ENCODE measurements around the gene OSER1. TPM values are rescaled to one million over a fixed set of nuclear protein-coding genes. Genes with fewer than 3 reads are reported as not detected.

Gene OSER1
- total RNA-seq, 1 experiment from 2014 or later: 34.8 TPM

GRCh38 chr20:44181611-44182010 is 29.0 kb downstream of the OSER1 start:
- CTCF ChIA-PET: no interaction called here

GRCh38 chr20:44180814-44181213 is 29.8 kb downstream of the OSER1 start:
- CTCF ChIA-PET: no interaction called here

More at GRCh38 chr20:44181611-44182010, 29.0 kb downstream of the OSER1 start:
- ATAC-seq (no peak), DNase-seq (no peak)
- no peak overlapping the region for H3K9ac ChIP-seq (ENCODE audit: low read length)
- H3K9me3 ChIP-seq (ENCODE audit: low read length): no peaks in the 10 kb centered on the region
- BruUV-seq (replicated peaks): no TSS peak
- H2AFZ ChIP-seq (ENCODE audit: low read length): no peak overlapping the region
- H3K9me2 ChIP-seq (replicated peaks; ENCODE audit: low read length): no peaks in the 10 kb centered on the region
- POLR2A ChIA-PET (ENCODE audit: unreplicated experiment): no interaction called here
- no peak overlapping the region for H3K4me3 ChIP-seq (ENCODE audit: low read length)
- intact Hi-C loops (cut with micrococcal nuclease): no loop called here
- no peaks in the 10 kb centered on the region for H3K27me3 ChIP-seq (ENCODE audit: low read length)
- H3K4me2 ChIP-seq (ENCODE audit: low read length): no peak overlapping the region
- H3F3A ChIP-seq (ENCODE audit: low read length, unreplicated experiment): no peaks in the 10 kb centered on the region
- peaks cover 24% of the 10 kb centered on the region for H3K4me1 ChIP-seq (ENCODE audit: insufficient read depth, low read length)
- TF ChIP-seq EZH2 (IDR thresholded peaks at IDR 0.05; ENCODE audit: low read length, unreplicated experiment): no peak
- no peak for TF ChIP-seq CTCF (conservative IDR thresholded peaks at IDR 0.05; ENCODE audit: low read depth, low read length)
- TF ChIP-seq EZH2phosphoT487 (IDR thresholded peaks at IDR 0.05; ENCODE audit: borderline replicate concordance, low read length): no peak
- H3K27ac ChIP-seq (ENCODE audit: low read length): no peak overlapping the region
- no peaks in the 10 kb centered on the region for H4K20me1 ChIP-seq (ENCODE audit: low read length)
- H3K79me2 ChIP-seq (ENCODE audit: low read length): peaks cover 25% of the 10 kb centered on the region
- no peaks in the 10 kb centered on the region for H3K36me3 ChIP-seq (ENCODE audit: low read depth, low read length)

More at GRCh38 chr20:44180814-44181213, 29.8 kb downstream of the OSER1 start:
- Histone ChIP-seq H3K79me2 (ENCODE audit: low read length) (peaks cover 17% of the 10 kb centered on the region), H3K27me3 (ENCODE audit: low read length) (no peaks in the 10 kb centered on the region), H3K4me2 (ENCODE audit: low read length) (no peak overlapping the region), H2AFZ (ENCODE audit: low read length) (no peak overlapping the region), H3K4me3 (ENCODE audit: low read length) (no peak overlapping the region), H3K4me1 (ENCODE audit: insufficient read depth, low read length) (peaks cover 21% of the 10 kb centered on the region), H3K9ac (ENCODE audit: low read length) (no peak overlapping the region), H3K36me3 (ENCODE audit: low read depth, low read length) (no peaks in the 10 kb centered on the region), H3K9me2 (replicated peaks; ENCODE audit: low read length) (no peaks in the 10 kb centered on the region), H3K9me3 (ENCODE audit: low read length) (no peaks in the 10 kb centered on the region), H3K27ac (ENCODE audit: low read length) (no peak overlapping the region), H4K20me1 (ENCODE audit: low read length) (no peaks in the 10 kb centered on the region), H3F3A (ENCODE audit: low read length, unreplicated experiment) (no peaks in the 10 kb centered on the region)
- no TSS peak for BruUV-seq (replicated peaks)
- no peak for DNase-seq
- TF ChIP-seq EZH2phosphoT487 (IDR thresholded peaks at IDR 0.05; ENCODE audit: borderline replicate concordance, low read length) (no peak), CTCF (conservative IDR thresholded peaks at IDR 0.05; ENCODE audit: low read depth, low read length) (no peak), EZH2 (IDR thresholded peaks at IDR 0.05; ENCODE audit: low read length, unreplicated experiment) (no peak)
- intact Hi-C loops (cut with micrococcal nuclease): no loop called here
- no peak for ATAC-seq
- POLR2A ChIA-PET (ENCODE audit: unreplicated experiment): interaction anchor here (0.5 kb wide), 1 partner anchor 511 kb away, joined by 4 read pairs; no protein-coding TSS in a partner anchor
